WERI-Rb-1 (cell line): ENCODE results near the gene CHMP5.

Experiments
- DNase-seq: peaks from one replicate; pipeline ENCODE4 v3.0.0-alpha.2; 2020
- H3K27ac ChIP-seq: fragments of 250-450 bp; sonication (Bioruptor Pico); 2 replicates; pipeline ENCODE4 v1.5.1; 2020; ENCODE audit warnings: mild to moderate bottlenecking, moderate library complexity
- H3K27me3 ChIP-seq: fragments of 250-450 bp; sonication (Bioruptor Pico); 2 replicates; pipeline ENCODE4 v1.5.1; 2021; ENCODE audit warnings: mild to moderate bottlenecking, low read depth, moderate library complexity; ENCODE audit not compliant: insufficient read depth, severe bottlenecking
- H3K36me3 ChIP-seq: fragments of 250-450 bp; sonication (Bioruptor Pico); 2 replicates; pipeline ENCODE4 v1.5.1; 2020; ENCODE audit warnings: mild to moderate bottlenecking, moderate library complexity
- H3K4me3 ChIP-seq: 2 replicates; pipeline ENCODE4 v1.5.1; 2011; ENCODE audit warnings: low read depth, mild to moderate bottlenecking, control low read depth, low read length
- H3K9me3 ChIP-seq: fragments of 250-450 bp; sonication (Bioruptor Pico); 2 replicates; pipeline ENCODE4 v1.5.1; 2021; ENCODE audit warnings: mild to moderate bottlenecking, moderate library complexity; ENCODE audit not compliant: severe bottlenecking
- TF ChIP-seq, protein P1 (sequence below): IDR thresholded peaks from 2 replicates; pipeline ENCODE4 v1.5.1; 2011; ENCODE audit warnings: low read depth, mild to moderate bottlenecking, control low read depth, inconsistent platforms, low read length

CHMP5 gene

DNA sequence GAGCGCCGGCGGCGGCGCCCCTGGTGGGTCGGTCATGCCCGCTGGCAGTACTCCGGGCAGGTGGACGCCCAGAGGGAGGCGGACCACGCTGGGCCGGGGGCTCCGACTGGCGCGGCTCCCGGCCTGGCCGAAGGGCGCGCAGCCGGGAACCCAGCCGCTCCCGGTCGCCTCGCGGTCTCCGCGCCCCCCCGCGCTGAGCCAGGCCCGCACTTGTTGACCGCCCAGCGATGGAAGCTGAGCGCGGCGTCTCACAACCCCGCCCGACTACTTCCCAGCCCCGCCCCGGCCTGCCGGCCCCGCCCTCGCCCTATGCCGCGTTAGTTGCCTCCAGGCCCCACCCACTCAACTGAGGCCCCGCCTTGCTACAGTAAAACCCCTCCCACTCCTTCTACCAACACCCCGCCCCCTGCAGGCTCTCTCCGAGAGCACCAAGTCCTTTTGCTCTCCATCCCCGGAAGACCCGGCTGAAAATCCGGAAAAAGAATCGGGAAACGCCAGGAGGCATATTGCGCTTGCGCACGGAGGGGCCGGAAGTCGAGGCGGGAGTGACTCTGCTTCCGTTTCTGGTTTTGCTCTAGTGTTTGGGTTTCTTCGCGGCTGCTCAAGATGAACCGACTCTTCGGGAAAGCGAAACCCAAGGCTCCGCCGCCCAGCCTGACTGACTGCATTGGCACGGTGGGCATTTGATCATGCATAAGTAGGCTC, at the start of gene CHMP5, which contains the start of gene BAG1:
TSS of gene CHMP5 (plus strand) at position 577 of the 705 bp plus-strand sequence. CDS start at position 607, 30 bp downstream.
TSS of gene BAG1 (minus strand) at position 236 of the 705 bp plus-strand sequence.
- H3K27me3 ChIP-seq, result no peaks in the 10 kb centered on the region
- TF ChIP-seq, protein P1, sequence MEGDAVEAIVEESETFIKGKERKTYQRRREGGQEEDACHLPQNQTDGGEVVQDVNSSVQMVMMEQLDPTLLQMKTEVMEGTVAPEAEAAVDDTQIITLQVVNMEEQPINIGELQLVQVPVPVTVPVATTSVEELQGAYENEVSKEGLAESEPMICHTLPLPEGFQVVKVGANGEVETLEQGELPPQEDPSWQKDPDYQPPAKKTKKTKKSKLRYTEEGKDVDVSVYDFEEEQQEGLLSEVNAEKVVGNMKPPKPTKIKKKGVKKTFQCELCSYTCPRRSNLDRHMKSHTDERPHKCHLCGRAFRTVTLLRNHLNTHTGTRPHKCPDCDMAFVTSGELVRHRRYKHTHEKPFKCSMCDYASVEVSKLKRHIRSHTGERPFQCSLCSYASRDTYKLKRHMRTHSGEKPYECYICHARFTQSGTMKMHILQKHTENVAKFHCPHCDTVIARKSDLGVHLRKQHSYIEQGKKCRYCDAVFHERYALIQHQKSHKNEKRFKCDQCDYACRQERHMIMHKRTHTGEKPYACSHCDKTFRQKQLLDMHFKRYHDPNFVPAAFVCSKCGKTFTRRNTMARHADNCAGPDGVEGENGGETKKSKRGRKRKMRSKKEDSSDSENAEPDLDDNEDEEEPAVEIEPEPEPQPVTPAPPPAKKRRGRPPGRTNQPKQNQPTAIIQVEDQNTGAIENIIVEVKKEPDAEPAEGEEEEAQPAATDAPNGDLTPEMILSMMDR, result 0 out of 2 replicates have a peak, but pooled peaks have one; percentile 1
- H3K27ac ChIP-seq, result peak within 1 kb of the TSS; percentile 91
- peaks cover 72% of the 10 kb centered on the region for H3K36me3 ChIP-seq
- no peaks in the 10 kb centered on the region for H3K9me3 ChIP-seq
- DNase-seq, result peak; percentile 99
- peak within 1 kb of the TSS; percentile 95 for H3K4me3 ChIP-seq

- Histone ChIP-seq H3K4me3 (no peak overlapping the region), H3K27ac (no peak overlapping the region)
- DNase-seq, result no peak
Measured at GRCh38 chr9:33220681-33221567, 43.9 kb upstream of the CHMP5 start.

GRCh38 chr9:33221568-33221884, 43.3 kb upstream of the CHMP5 start:
- no peak for DNase-seq
- Histone ChIP-seq H3K27me3 (no peaks in the 10 kb centered on the region), H3K9me3 (no peaks in the 10 kb centered on the region), H3K27ac (no peak overlapping the region), H3K36me3 (no peaks in the 10 kb centered on the region), H3K4me3 (no peak overlapping the region)
- TF ChIP-seq, protein P1, result no peak

More at GRCh38 chr9:33220681-33221567, 43.9 kb upstream of the CHMP5 start:
- Histone ChIP-seq H3K27me3 (no peaks in the 10 kb centered on the region), H3K36me3 (no peaks in the 10 kb centered on the region), H3K9me3 (no peaks in the 10 kb centered on the region)
- TF ChIP-seq, protein P1, result no peak

DNA sequence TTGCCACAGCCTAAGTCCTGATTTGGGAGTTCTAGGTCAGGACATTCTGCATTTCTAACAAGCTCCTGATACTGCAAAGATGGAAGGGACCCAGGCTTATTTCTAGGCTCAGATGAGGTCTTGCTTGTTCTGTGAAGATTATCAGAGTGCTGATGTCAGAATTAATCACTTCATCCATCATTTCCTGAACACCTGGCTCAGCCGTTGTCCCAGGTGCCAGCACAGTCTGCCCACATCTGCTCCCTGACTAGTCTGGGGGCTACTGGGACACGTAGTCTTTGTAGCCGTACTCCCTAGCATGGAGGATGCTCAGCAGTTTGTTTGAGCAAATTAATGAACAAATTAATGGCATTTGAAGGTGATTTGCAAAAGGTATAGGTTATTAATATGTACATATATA, 42.8 kb upstream of the CHMP5 start:
- Histone ChIP-seq H3K36me3 (no peaks in the 10 kb centered on the region), H3K27me3 (no peaks in the 10 kb centered on the region), H3K27ac (no peak overlapping the region), H3K9me3 (no peaks in the 10 kb centered on the region), H3K4me3 (no peak overlapping the region)
- TF ChIP-seq, protein P1, result no peak
- DNase-seq, result peak; percentile 60

DNA sequence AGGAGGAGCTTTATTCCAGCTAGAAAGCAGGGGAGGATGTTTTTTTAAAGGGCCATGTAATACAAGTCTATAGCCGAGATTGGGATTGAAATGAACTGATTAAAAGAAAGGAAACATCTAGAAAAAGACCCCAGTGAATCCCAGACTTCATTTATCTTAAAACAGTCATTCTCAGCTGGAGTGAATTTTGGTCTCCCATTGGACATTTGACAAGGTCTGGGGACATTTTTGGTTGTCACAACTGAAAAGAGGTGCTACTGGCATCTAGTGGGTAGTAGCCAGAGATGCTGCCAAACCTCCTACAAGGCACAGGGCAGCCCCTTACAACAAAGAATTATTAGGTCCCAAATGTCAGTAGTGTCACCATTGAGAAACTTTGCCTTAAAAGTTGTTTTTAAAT, 41.2 kb upstream of the CHMP5 start:
- TF ChIP-seq, protein P1, result 0 out of 2 replicates have a peak, but pooled peaks have one; percentile 27
- DNase-seq, result no peak
- Histone ChIP-seq H3K36me3 (no peaks in the 10 kb centered on the region), H3K27me3 (no peaks in the 10 kb centered on the region), H3K4me3 (no peak overlapping the region), H3K27ac (no peak overlapping the region), H3K9me3 (no peaks in the 10 kb centered on the region)
